H1 (cell line): ENCODE results near the gene TNFRSF11A. TPM values are rescaled to one million over a fixed set of nuclear protein-coding genes. Genes with fewer than 3 reads are reported as not detected.
A peak's percentile ranks its signal among the peaks of the same experiment; 100 is the strongest.

ENCODE experiments used
- CTCF ChIA-PET: fragments of 300-600 bp; sonication (Branson Sonifier 250); formaldehyde crosslinking; loops from one replicate; lab custom pipeline; 2021; ENCODE audit not compliant: partially characterized antibody; lab: Charles Lee
- POLR2A ChIA-PET: fragments of 300-600 bp; sonication (Branson Sonifier 250); formaldehyde crosslinking; loops from one replicate; lab custom pipeline; 2021; ENCODE audit warnings: inconsistent platforms; ENCODE audit not compliant: partially characterized antibody; lab: Charles Lee
- DNase-seq, 2 experiments: peaks; one replicate each; pipeline versions ENCODE4 v3.0.0 to v3.0.0-alpha.2; 2010 to 2022; ENCODE audit warnings: low spot score in 2 of 2, low read depth in 1 of 2, mixed read lengths in 1 of 2
- FAIRE-seq: peaks from 2 replicates; lab custom pipeline; 2011; peaks lifted over from hg19 to GRCh38; lab: Jason Lieb, UNC
- H2AFZ ChIP-seq: 2 replicates; pipeline ENCODE4 v1.8.1; 2012; ENCODE audit warnings: low read length, inconsistent platforms
- H2AK5ac ChIP-seq: 2 replicates; pipeline ENCODE4 v1.6.1; 2013; ENCODE audit warnings: low read depth, low read length
- H2BK120ac ChIP-seq: replicated peaks from 2 replicates; pipeline ENCODE3; 2013; ENCODE audit warnings: low read depth, low read length, inconsistent platforms
- H2BK12ac ChIP-seq: 2 replicates; pipeline ENCODE4 v1.6.1; 2013; ENCODE audit warnings: low read depth, low read length
- H2BK15ac ChIP-seq: 2 replicates; pipeline ENCODE4 v1.6.1; 2013; ENCODE audit warnings: low read length
- H2BK20ac ChIP-seq: 2 replicates; pipeline ENCODE4 v1.6.1; 2013; ENCODE audit warnings: low read length
- H2BK5ac ChIP-seq: 2 replicates; pipeline ENCODE4 v1.6.1; 2013; ENCODE audit warnings: low read depth, low read length
- H3K14ac ChIP-seq: 2 replicates; pipeline ENCODE4 v1.6.1; 2013; ENCODE audit warnings: inconsistent platforms; ENCODE audit not compliant: insufficient read length
- H3K18ac ChIP-seq: 2 replicates; pipeline ENCODE4 v1.6.1; 2013; ENCODE audit warnings: low read length; ENCODE audit errors: extremely low read depth
- H3K23ac ChIP-seq: 2 replicates; pipeline ENCODE4 v1.6.1; 2013; ENCODE audit warnings: inconsistent platforms; ENCODE audit not compliant: insufficient read length
- H3K23me2 ChIP-seq: 2 replicates; pipeline ENCODE4 v1.6.1; 2013; ENCODE audit warnings: low read depth, low read length
- H3K27ac ChIP-seq: 2 replicates; pipeline ENCODE4 v1.6.1; 2011; ENCODE audit warnings: low read depth, low read length, inconsistent platforms
- H3K27me3 ChIP-seq, 4 experiments: replicated peaks in 1 of 4; 1 replicate in 1 of 4; 2 replicates in 3 of 4; pipeline versions ENCODE4 v1.6.1 to v1.8.1; 2011 to 2013; ENCODE audit warnings: low read length in 3 of 4, mild to moderate bottlenecking in 3 of 4, inconsistent platforms in 2 of 4, mixed read lengths in 2 of 4, moderate library complexity in 1 of 4; ENCODE audit not compliant: control insufficient read depth in 3 of 4, insufficient read depth in 3 of 4; ENCODE audit errors: extremely low read depth in 1 of 4
- H3K36me3 ChIP-seq, 4 experiments: 2 replicates each; pipeline versions ENCODE4 v1.6.1 to v1.8.1; 2011 to 2013; ENCODE audit warnings: mild to moderate bottlenecking in 4 of 4, low read length in 3 of 4, moderate library complexity in 2 of 4, control low read depth in 1 of 4, inconsistent platforms in 1 of 4; ENCODE audit not compliant: insufficient read depth in 4 of 4, control insufficient read depth in 2 of 4
- H3K4ac ChIP-seq: replicated peaks from 2 replicates; pipeline ENCODE3; 2013; ENCODE audit warnings: low read length, low read depth, mixed read lengths, inconsistent platforms; ENCODE audit not compliant: insufficient read length
- H3K4me1 ChIP-seq, 4 experiments: replicated peaks in 1 of 4; 1 replicate in 1 of 4; 2 replicates in 3 of 4; pipeline versions ENCODE4 v1.6.1 to v1.8.1; 2011 to 2013; ENCODE audit warnings: low read length in 3 of 4, inconsistent platforms in 2 of 4, mixed read lengths in 1 of 4; ENCODE audit not compliant: insufficient read depth in 4 of 4, control insufficient read depth in 3 of 4
- H3K4me2 ChIP-seq, 2 experiments: 2 replicates each; pipeline versions ENCODE4 v1.6.1 to v1.8.1; 2011 to 2013; ENCODE audit warnings: low read depth in 2 of 2, low read length in 2 of 2, control low read depth in 1 of 2, inconsistent platforms in 1 of 2, mild to moderate bottlenecking in 1 of 2; ENCODE audit not compliant: insufficient read depth in 1 of 2
- H3K4me3 ChIP-seq, 4 experiments: fragments of 200-600, 300-600 bp in 1 of 4; sonication (generic), shearing (Covaris generic), sonication (Bioruptor Twin) in 1 of 4; 2 replicates each; pipeline versions ENCODE4 v1.5.1 to v1.8.1; 2011 to 2016; ENCODE audit warnings: low read length in 4 of 4, low read depth in 3 of 4, control low read depth in 2 of 4, inconsistent platforms in 2 of 4, mild to moderate bottlenecking in 2 of 4, mixed read lengths in 1 of 4, moderate library complexity in 1 of 4; ENCODE audit not compliant: insufficient read depth in 2 of 4; ENCODE audit errors: extremely low read depth in 1 of 4
- H3K56ac ChIP-seq: replicated peaks from 2 replicates; pipeline ENCODE3; 2013; ENCODE audit warnings: low read depth, mild to moderate bottlenecking, mixed read lengths, low read length, inconsistent platforms; ENCODE audit not compliant: insufficient read length
- H3K79me1 ChIP-seq: 2 replicates; pipeline ENCODE4 v1.6.1; 2013; ENCODE audit warnings: low read depth, low read length, control low read depth
- H3K79me2 ChIP-seq, 2 experiments: 2 replicates each; pipeline versions ENCODE4 v1.6.1 to v1.8.1; 2012 to 2013; ENCODE audit warnings: low read length in 2 of 2, mild to moderate bottlenecking in 2 of 2, inconsistent platforms in 1 of 2; ENCODE audit not compliant: insufficient read depth in 2 of 2, control insufficient read depth in 1 of 2
- H3K9ac ChIP-seq, 4 experiments: replicated peaks in 1 of 4; 1 replicate in 1 of 4; 2 replicates in 3 of 4; pipeline versions ENCODE4 v1.6.1 to v1.8.1; 2011 to 2013; ENCODE audit warnings: low read depth in 3 of 4, low read length in 3 of 4, control low read depth in 2 of 4, mild to moderate bottlenecking in 2 of 4, moderate library complexity in 2 of 4, inconsistent platforms in 1 of 4; ENCODE audit errors: extremely low read depth in 1 of 4
- H3K9me3 ChIP-seq, 2 experiments: 2 replicates each; pipeline versions ENCODE4 v1.6.1 to v1.8.1; 2012 to 2013; ENCODE audit warnings: mild to moderate bottlenecking in 2 of 2, moderate library complexity in 2 of 2, control low read depth in 1 of 2, inconsistent platforms in 1 of 2, low read depth in 1 of 2, low read length in 1 of 2, mixed read lengths in 1 of 2; ENCODE audit not compliant: insufficient read depth in 2 of 2
- H4K20me1 ChIP-seq, 2 experiments: replicated peaks in 1 of 2; 2 replicates each; pipeline versions ENCODE3 to v1.8.1; 2011 to 2013; ENCODE audit warnings: inconsistent platforms in 2 of 2, low read length in 2 of 2, mild to moderate bottlenecking in 1 of 2; ENCODE audit not compliant: insufficient read depth in 2 of 2, control insufficient read depth in 1 of 2
- H4K5ac ChIP-seq: 2 replicates; pipeline ENCODE4 v1.6.1; 2013; ENCODE audit warnings: low read length, low read depth, mixed read lengths, inconsistent platforms; ENCODE audit not compliant: insufficient read length
- H4K8ac ChIP-seq: 2 replicates; pipeline ENCODE4 v1.8.0; 2013; ENCODE audit warnings: mild to moderate bottlenecking, moderate library complexity, low read length, inconsistent platforms; ENCODE audit not compliant: insufficient read depth; ENCODE audit errors: extremely low read depth
- H4K91ac ChIP-seq: replicated peaks from 2 replicates; pipeline ENCODE3; 2013; ENCODE audit warnings: low read length, mixed read lengths, inconsistent platforms; ENCODE audit not compliant: insufficient read length
- ASH2L ChIP-seq: fragments of 200-600, 300-600 bp; sonication (generic); IDR thresholded peaks from one replicate; pipeline ENCODE4 v1.7.1; 2017; ENCODE audit warnings: low read length
- CBX8 ChIP-seq: fragments of 300-800, 300-1000 bp; sonication (generic); IDR thresholded peaks from 2 replicates; pipeline ENCODE4 v1.7.1; 2016; ENCODE audit warnings: low read depth, low read length, borderline replicate concordance
- CEBPB ChIP-seq: IDR thresholded peaks from 2 replicates; pipeline ENCODE4 v1.6.1; 2012; ENCODE audit warnings: low read depth, low read length
- CHD2 ChIP-seq: IDR thresholded peaks from 2 replicates; pipeline ENCODE4 v1.6.1; 2012; ENCODE audit warnings: low read length, improper control_type of control experiment
- KDM4A ChIP-seq: IDR thresholded peaks from one replicate; pipeline ENCODE4 v1.7.1; 2012; ENCODE audit warnings: low read depth, mild to moderate bottlenecking, moderate library complexity, low read length, inconsistent platforms; ENCODE audit not compliant: severe bottlenecking
- PHF8 ChIP-seq: fragments of 200-600 bp; sonication (generic); conservative IDR thresholded peaks from 2 replicates; pipeline ENCODE4 v1.7.1; 2012; ENCODE audit warnings: low read depth, mild to moderate bottlenecking, inconsistent platforms, low read length, moderate library complexity
- TCF12 ChIP-seq: IDR thresholded peaks from 2 replicates; pipeline ENCODE4 v1.6.1; 2011; ENCODE audit warnings: low read depth, mild to moderate bottlenecking, low read length
- YY1 ChIP-seq: IDR thresholded peaks from 2 replicates; pipeline ENCODE4 v1.6.1; 2011; ENCODE audit warnings: low read depth, mild to moderate bottlenecking, low read length
- WGBS, 2 experiments: shearing (Covaris generic) in 1 of 2; methylation state at CpG; one replicate each; pipeline versions ENCODE4 v1.1.6 to v1.1.7; 2013 to 2015; ENCODE audit warnings: low lambda C conversion rate in 2 of 2, mixed read lengths in 2 of 2, inconsistent platforms in 1 of 2, low coverage in 1 of 2, missing lambda C conversion rate in 1 of 2; ENCODE audit not compliant: insufficient replicate concordance in 2 of 2, insufficient coverage in 1 of 2, insufficient read length in 1 of 2; ENCODE audit errors: extremely low coverage in 1 of 2, missing lambda C conversion rate in 1 of 2; 5-methylcytosine and 5-hydroxymethylcytosine counted together
- polyA plus RNA-seq, 7 experiments: library from polyadenylated mRNA; depleted of rRNA in 3 of 7; stranded (reverse) in 5 of 7; unstranded in 2 of 7; fragments of >200 nt in 5 of 7; fragments of 200-250 nt in 2 of 7; gene quantifications; 1 replicate in 5 of 7; 2 replicates in 1 of 7; 4 replicates in 1 of 7; pipeline versions ENCODE4 v1.2.1 to v1.2.3, GENCODE V29; 2011 to 2013; ENCODE audit warnings: missing spikeins in 2 of 7, mixed read lengths in 2 of 7
- total RNA-seq: library from RNA; stranded (reverse); fragmentation: NEBNext Ultra II Directional; extraction: Animal tissue kit (Norgen Biotek cat#: 25700); gene quantifications from 2 replicates; pipeline ENCODE4 v1.2.1, GENCODE V29; 2021
- TF ChIP-seq, protein P1 (sequence below): IDR thresholded peaks from 2 replicates; pipeline ENCODE4 v1.6.1; 2011; ENCODE audit warnings: low read depth, mild to moderate bottlenecking, low read length; ENCODE audit not compliant: insufficient read depth
- TF ChIP-seq, protein P2 (sequence below): IDR thresholded peaks from 2 replicates; pipeline ENCODE4 v1.6.1; 2012; ENCODE audit warnings: inconsistent platforms
- TF ChIP-seq, protein P3 (sequence below): IDR thresholded peaks from 2 replicates; pipeline ENCODE4 v1.6.1; 2012; ENCODE audit warnings: inconsistent platforms

The TNFRSF11A gene
- total and polyA plus RNA-seq, 2 of the 8 experiments (the other 6 are each of a cell fraction or from before 2014, with no cell fraction given), result 8.7 to 10.6 TPM

GRCh38 chr18:62360805-62361204 lies 35.7 kb downstream of the TNFRSF11A start:
- H3K14ac ChIP-seq, result no peak overlapping the region
- FAIRE-seq, result no peak
- no peak overlapping the region for H4K5ac ChIP-seq
- H3K27ac ChIP-seq, result no peak overlapping the region
- no peak overlapping the region for H2BK5ac ChIP-seq
- H2AFZ ChIP-seq, result no peak overlapping the region
- peaks cover 2 to 26% (median 6%) of the 10 kb centered on the region in 4 experiments; a peak in 5 of 8 replicates for H3K36me3 ChIP-seq
- H3K56ac ChIP-seq, result no peak overlapping the region
- H3K79me2 ChIP-seq, result no peaks in the 10 kb centered on the region
- H4K8ac ChIP-seq, result no peak overlapping the region
- no peak overlapping the region for H2AK5ac ChIP-seq
- no peak overlapping the region for H3K23ac ChIP-seq
- no peak overlapping the region for H2BK120ac ChIP-seq
- TF ChIP-seq, protein P1, sequence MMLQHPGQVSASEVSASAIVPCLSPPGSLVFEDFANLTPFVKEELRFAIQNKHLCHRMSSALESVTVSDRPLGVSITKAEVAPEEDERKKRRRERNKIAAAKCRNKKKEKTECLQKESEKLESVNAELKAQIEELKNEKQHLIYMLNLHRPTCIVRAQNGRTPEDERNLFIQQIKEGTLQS, result no peak
- TF ChIP-seq, protein P2, sequence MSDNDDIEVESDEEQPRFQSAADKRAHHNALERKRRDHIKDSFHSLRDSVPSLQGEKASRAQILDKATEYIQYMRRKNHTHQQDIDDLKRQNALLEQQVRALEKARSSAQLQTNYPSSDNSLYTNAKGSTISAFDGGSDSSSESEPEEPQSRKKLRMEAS, result no peak
- no peak for TF ChIP-seq YY1
- TF ChIP-seq CHD2, result no peak
- no peak for TF ChIP-seq ASH2L
- TF ChIP-seq PHF8, result no peak
- no peak for TF ChIP-seq TCF12
- TF ChIP-seq CEBPB, result no peak
- TF ChIP-seq KDM4A, result no peak
- TF ChIP-seq CBX8, result no peak
- TF ChIP-seq, protein P3, sequence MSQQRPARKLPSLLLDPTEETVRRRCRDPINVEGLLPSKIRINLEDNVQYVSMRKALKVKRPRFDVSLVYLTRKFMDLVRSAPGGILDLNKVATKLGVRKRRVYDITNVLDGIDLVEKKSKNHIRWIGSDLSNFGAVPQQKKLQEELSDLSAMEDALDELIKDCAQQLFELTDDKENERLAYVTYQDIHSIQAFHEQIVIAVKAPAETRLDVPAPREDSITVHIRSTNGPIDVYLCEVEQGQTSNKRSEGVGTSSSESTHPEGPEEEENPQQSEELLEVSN, result no peak
- H4K91ac ChIP-seq, result no peak overlapping the region
- H3K9me3 ChIP-seq, result no peaks in the 10 kb centered on the region
- H3K4me3 ChIP-seq, result no peak overlapping the region
- H2BK15ac ChIP-seq, result no peak overlapping the region
- no peaks in the 10 kb centered on the region for H3K23me2 ChIP-seq
- H3K9ac ChIP-seq, result no peak overlapping the region
- peak overlapping the region; percentile 8 for H3K4ac ChIP-seq
- H3K18ac ChIP-seq, result no peak overlapping the region
- no peak overlapping the region for H2BK20ac ChIP-seq
- no peak for DNase-seq
- no peaks in the 10 kb centered on the region for H3K79me1 ChIP-seq
- no peaks in the 10 kb centered on the region for H4K20me1 ChIP-seq
- no peaks in the 10 kb centered on the region; a peak in 1 of 7 replicates for H3K4me1 ChIP-seq
- H2BK12ac ChIP-seq, result no peak overlapping the region
- H3K27me3 ChIP-seq, result no peaks in the 10 kb centered on the region
- H3K4me2 ChIP-seq, result no peak overlapping the region
- CTCF ChIA-PET, result interaction anchor here (0.7 to 3.8 kb wide), 2 partner anchors 36 to 726 kb away, joined by 3 to 16 read pairs; partner anchors contain the start of gene TNFRSF11A
- 88% methylated on average over 2 of the region's 2 CpGs; no CpG with 5 or more reads in 1 of the 2 experiments for WGBS, 2 experiments
- POLR2A ChIA-PET, result interaction anchor here (1.5 kb wide), 1 partner anchor 14 kb away, joined by 4 read pairs; no protein-coding TSS in a partner anchor
